Thyroid gland (tissue), 4 donors: ENCODE data around the gene FAM53B.

ENCODE experiments used
- POLR2A ChIP-seq, 2 donors: fragments of 450-650 bp; IDR thresholded peaks; one replicate each; pipeline ENCODE4 v1.6.1; 2017; ENCODE audit warnings: antibody characterized with exemption in 2 of 2, mild to moderate bottlenecking in 2 of 2, moderate library complexity in 1 of 2
- TF ChIP-seq, protein P1 (sequence below), 6 experiments: fragments of 200-600 bp in 3 of 6; fragments of 450-650 bp in 3 of 6; sonication (generic) in 3 of 6; IDR thresholded peaks; one replicate each; pipeline ENCODE4 v1.5.1; 2016 to 2019; ENCODE audit warnings: antibody characterized with exemption in 6 of 6, mild to moderate bottlenecking in 2 of 6, inconsistent platforms in 1 of 6, moderate library complexity in 1 of 6

DNA sequence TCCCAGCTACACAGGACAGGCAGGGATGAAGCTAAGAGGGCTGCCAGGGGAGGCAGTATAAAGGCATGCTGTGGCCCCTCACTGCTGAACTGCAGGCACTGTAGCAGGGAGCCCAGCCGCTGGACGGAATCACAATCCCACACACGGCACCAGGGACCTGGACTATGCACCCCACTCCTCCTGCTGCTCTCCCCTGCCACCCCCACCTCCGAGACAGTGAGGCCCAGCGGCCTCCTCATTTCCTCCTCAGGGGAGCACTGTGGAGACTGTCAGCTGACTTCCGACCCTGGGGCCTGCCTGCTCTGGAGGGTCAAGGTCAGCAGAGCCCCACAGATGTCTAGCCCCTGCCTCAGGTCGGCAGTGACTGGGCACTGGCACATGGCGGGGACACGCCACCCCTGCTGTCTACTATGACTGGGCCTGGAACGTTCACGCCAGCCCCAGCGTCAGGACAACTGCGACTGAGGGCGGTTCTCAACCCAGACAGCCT, 92.7 kb downstream of the FAM53B start:
- TF ChIP-seq, protein P1, sequence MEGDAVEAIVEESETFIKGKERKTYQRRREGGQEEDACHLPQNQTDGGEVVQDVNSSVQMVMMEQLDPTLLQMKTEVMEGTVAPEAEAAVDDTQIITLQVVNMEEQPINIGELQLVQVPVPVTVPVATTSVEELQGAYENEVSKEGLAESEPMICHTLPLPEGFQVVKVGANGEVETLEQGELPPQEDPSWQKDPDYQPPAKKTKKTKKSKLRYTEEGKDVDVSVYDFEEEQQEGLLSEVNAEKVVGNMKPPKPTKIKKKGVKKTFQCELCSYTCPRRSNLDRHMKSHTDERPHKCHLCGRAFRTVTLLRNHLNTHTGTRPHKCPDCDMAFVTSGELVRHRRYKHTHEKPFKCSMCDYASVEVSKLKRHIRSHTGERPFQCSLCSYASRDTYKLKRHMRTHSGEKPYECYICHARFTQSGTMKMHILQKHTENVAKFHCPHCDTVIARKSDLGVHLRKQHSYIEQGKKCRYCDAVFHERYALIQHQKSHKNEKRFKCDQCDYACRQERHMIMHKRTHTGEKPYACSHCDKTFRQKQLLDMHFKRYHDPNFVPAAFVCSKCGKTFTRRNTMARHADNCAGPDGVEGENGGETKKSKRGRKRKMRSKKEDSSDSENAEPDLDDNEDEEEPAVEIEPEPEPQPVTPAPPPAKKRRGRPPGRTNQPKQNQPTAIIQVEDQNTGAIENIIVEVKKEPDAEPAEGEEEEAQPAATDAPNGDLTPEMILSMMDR (IDR thresholded peaks at IDR 0.05): no peak
- no peak for TF ChIP-seq POLR2A (IDR thresholded peaks at IDR 0.05)
